NCI-H128 (cell line): ENCODE measurements around the gene EBNA1BP2.
"Not testable (repeated sequence)": the region's sequence is repeated elsewhere in the genome, so short reads cannot be mapped to it uniquely, and the experiment has no call there.

Experiments
- DNase-seq: peaks from one replicate; lab custom pipeline; 2025; ENCODE audit not compliant: unreplicated experiment; lab: John Stamatoyannopoulos, UW

The EBNA1BP2 gene, protein sequence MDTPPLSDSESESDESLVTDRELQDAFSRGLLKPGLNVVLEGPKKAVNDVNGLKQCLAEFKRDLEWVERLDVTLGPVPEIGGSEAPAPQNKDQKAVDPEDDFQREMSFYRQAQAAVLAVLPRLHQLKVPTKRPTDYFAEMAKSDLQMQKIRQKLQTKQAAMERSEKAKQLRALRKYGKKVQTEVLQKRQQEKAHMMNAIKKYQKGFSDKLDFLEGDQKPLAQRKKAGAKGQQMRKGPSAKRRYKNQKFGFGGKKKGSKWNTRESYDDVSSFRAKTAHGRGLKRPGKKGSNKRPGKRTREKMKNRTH

DNA sequence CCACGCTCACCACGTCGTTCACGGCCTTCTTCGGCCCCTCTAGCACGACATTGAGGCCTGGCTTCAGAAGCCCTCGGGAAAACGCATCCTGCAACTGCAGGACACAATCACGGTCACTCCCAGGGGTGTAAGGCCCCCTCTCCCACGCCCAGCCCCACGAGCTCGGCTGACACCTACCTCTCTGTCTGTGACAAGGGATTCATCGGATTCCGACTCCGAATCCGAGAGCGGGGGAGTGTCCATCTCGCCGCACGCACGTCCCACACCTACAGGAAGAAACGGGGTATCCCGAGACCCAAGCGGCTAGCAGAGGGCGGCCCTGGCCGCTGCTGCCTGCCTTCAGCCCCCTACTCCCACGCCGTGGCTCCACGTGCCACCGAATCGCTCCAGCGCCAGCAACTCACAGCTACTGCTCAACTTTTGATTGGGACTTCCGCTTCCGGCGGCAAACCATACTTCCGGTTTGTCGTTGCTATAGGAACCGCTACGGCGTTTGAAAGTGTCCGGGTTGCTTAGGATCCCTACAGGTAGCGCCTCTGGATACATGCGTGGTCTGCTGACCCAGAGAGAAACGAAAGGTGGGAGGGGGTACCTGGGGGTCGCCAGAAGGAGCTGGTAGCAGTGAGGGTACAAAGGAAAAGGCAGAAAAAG is at the start of gene EBNA1BP2, which contains the start of gene CFAP57:
Gene EBNA1BP2 (minus strand): TSS at position 415 of the 651 bp plus-strand sequence. CDS start 172 bp downstream, at position 243.
Gene CFAP57 (plus strand): TSS at position 455 of the 651 bp plus-strand sequence. CDS start 424 bp downstream, outside the sequence.
- DNase-seq, result peak; percentile 74

- no peak for DNase-seq
Measured at GRCh38 chr1:43221797-43222196, 49.7 kb upstream of the EBNA1BP2 start.

GRCh38 chr1:43220905-43221778 is 49.1 kb upstream of the EBNA1BP2 start:
- no peak for DNase-seq

- no peak for DNase-seq
Measured at GRCh38 chr1:43217747-43218146, 45.7 kb upstream of the EBNA1BP2 start.

- DNase-seq, result no peak
Measured at GRCh38 chr1:43214501-43215444, 42.7 kb upstream of the EBNA1BP2 start.

DNA sequence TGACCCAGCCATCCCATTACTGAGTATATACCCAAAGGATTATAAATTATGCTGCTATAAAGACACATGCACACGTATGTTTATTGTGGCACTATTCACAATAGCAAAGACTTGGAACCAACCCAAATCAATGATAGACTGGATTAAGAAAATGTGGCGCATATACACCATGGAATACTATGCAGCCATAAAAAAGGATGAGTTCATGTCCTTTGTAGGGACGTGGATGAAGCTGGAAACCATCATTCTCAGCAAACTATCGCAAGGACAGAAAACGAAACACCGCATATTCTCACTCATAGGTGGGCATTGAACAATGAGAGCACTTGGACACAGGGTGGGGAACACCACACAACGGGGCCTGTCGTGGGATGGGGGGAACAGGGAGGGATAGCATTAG is 36.2 kb upstream of the EBNA1BP2 start:
- not testable (repeated sequence) for DNase-seq

DNA sequence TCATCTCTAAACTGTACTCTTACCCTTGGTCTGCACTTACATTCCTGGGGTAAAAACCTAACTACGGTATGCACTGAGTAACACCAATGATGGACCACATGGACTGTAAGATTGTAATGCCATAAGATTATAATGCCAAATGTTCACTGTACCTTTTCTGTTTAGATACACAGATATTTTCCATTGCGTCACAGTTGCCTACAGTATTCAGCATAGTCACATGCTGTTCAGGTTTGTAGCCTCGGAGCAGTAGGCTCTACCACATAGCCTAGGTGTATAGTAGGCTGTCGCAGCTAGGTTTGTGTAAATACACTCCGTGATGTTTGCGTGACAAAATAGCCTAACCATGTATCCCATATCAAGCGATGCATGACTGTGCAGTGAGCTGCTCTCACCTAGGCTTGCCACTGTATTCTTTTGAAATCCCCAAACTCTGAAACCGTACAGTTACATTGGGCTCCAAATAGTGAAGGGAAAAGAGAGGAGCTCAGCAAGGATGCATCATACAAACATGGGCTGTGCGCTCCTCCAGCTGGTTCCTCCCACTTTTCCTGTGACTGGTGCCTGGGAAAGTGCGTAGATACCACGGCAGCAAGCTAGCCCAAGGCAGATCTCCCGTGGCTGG is 35.3 kb upstream of the EBNA1BP2 start:
- no peak for DNase-seq

- DNase-seq, result no peak
Measured at GRCh38 chr1:43206600-43207228, 34.6 kb upstream of the EBNA1BP2 start.

- DNase-seq, result no peak
Measured at GRCh38 chr1:43205671-43206070, 33.6 kb upstream of the EBNA1BP2 start.

DNA sequence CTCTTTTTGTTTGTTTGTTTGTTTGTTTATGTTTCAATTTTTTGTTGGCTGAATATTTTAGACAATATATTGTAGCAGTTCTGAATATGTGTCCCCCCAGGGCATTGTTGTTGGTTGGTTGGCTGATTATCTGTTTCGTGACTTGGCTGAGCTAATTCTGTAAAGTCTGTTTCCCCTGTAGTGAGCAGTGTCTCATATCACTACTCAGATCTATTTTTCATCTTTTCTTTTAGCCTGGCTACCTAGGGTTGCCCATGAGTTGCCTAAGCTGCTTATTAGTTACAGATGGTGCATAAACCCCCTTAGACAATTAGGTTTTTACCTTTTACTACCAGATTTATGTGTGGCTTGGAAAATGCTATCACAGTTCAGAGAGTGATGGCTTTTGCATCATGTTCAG is 32.3 kb upstream of the EBNA1BP2 start:
- DNase-seq, result no peak

DNA sequence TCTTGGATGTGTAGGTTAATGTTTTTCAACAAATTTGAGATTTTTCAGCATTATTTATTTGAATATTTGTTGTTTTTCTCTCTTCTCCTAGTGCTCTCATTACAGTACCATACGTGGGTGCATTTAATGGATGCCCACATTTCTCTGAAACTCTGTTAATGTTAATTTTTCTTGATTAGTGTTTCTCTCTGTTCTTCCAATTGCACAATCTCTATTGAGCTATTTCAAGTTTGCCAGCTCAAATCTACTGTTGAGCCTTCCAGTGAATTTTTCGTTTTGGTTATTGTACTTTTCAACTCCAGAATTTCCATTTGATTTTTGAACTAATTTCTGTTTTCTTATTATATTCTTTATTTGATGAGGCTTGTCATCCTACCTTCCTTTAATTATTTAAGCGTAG is 31.8 kb upstream of the EBNA1BP2 start:
- DNase-seq, result no peak

- DNase-seq, result peak; percentile 73
Measured at GRCh38 chr1:43199093-43199726, 27.1 kb upstream of the EBNA1BP2 start.

- no peak for DNase-seq
Measured at GRCh38 chr1:43197343-43198127, 25.4 kb upstream of the EBNA1BP2 start.

DNA sequence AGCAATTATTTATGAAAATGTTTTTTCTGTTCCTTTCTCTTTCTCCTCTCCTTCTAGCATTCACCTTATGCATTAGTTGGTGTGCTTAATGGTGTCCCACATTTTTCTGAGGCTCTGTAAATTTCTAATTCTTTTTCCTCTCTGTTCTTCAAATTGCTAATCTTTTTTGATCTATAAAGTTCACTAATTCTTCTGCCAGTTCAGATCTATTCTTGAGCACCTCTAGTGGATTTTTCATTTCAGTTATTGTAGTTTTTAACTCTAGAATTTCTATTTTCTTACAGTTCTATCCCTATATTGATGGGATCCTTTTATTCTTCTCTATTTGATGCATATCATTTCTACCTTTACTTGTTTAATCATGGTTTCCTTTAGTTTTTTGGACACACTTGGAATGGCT is 22.4 kb upstream of the EBNA1BP2 start:
- no peak for DNase-seq

GRCh38 chr1:43188106-43188505 is 16.0 kb upstream of the EBNA1BP2 start:
- no peak for DNase-seq

- no peak for DNase-seq
Measured at GRCh38 chr1:43184995-43185394, 12.9 kb upstream of the EBNA1BP2 start.

GRCh38 chr1:43184388-43184787 is 12.3 kb upstream of the EBNA1BP2 start:
- no peak for DNase-seq

- DNase-seq, result no peak
Measured at GRCh38 chr1:43177691-43178090, 5.6 kb upstream of the EBNA1BP2 start.
